ENCODE measurements around the gene PANK4. TPM values are rescaled to one million over a fixed set of nuclear protein-coding genes. Genes with fewer than 3 reads are reported as not detected.

Gene PANK4
- total and polyA plus RNA-seq, 9 of the 15 experiments (the other 6 are each of a cell fraction or from before 2014, with no cell fraction given): 0.93 to 55.6 (median 31.5) TPM

DNA sequence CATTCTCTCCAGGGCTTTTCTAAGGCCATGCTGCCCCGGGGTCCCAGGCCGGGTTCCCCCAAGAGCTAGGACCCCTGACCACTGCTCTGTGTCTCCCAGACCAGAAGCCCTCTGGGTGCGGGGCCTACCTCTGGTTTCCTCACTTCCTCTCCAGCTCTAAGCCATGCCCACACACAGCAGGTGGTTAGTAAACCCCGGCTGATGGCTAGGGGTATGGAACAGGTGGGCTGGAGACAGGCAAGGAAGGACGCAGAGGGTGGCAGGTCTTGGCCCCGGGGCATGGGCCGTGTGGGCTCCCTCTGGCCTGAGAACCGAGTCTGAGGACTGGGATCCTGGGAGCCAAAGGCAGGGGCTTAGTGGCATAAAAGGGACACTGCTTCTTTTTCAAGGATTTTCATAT is 66.2 kb downstream of the PANK4 start:
- H3K9me3 ChIP-seq (replicated peaks; ENCODE audit: control insufficient read depth, insufficient read depth, low read depth, low read length): no peaks in the 10 kb centered on the region
- H3K79me2 ChIP-seq (ENCODE audit: control insufficient read depth, insufficient read depth, low read length): no peaks in the 10 kb centered on the region
- no TSS peak for BruUV-seq (replicated peaks)
- WGBS (ENCODE audit: insufficient coverage, low coverage, missing lambda C conversion rate): 5% methylated on average over 8 of the region's 8 CpGs
- H4K20me1 ChIP-seq (replicated peaks; ENCODE audit: control insufficient read depth, insufficient read depth, low read length): peaks cover 30% of the 10 kb centered on the region
- no peak overlapping the region for H3K4me3 ChIP-seq
- no peak for ATAC-seq
- FAIRE-seq: no peak
- POLR2A ChIA-PET: interaction anchor here (0.6 to 1.5 kb wide), 4 partner anchors 11 to 75 kb away, joined by 3 to 4 read pairs (median 3); no protein-coding TSS in a partner anchor
- H2AFZ ChIP-seq (ENCODE audit: low read depth, low read length): no peak overlapping the region
- TF ChIP-seq SP2 (IDR thresholded peaks at IDR 0.05; ENCODE audit: extremely low read depth, low read depth, low read length, poor library complexity, severe bottlenecking) (no peak), TFAP4 (CRISPR knock-in tag; IDR thresholded peaks at IDR 0.05; ENCODE audit: borderline replicate concordance) (0 out of 2 replicates have a peak, but pooled peaks have one; percentile 4)
- H3K9ac ChIP-seq (ENCODE audit: insufficient read depth in 1 of 2, low read depth in 2 of 2, low read length in 2 of 2): no peak overlapping the region
- DNase-seq (ENCODE audit: extremely low read depth in 1 of 4, low spot score in 3 of 4): no peak
- CTCF ChIA-PET (ENCODE audit: low intra/inter-chr PET ratio): no interaction called here
- H3K4me2 ChIP-seq (ENCODE audit: insufficient read depth, low read length): no peak overlapping the region
- peaks cover 0 to 44% of the 10 kb centered on the region in 2 experiments; a peak in 1 of 5 replicates for H3K4me1 ChIP-seq (replicated peaks in 1 of 2; ENCODE audit: control insufficient read depth in 2 of 2, insufficient read depth in 2 of 2, low read length in 2 of 2)
- intact Hi-C loops (cut with micrococcal nuclease) (no loop called here), in situ Hi-C loops (cut with MboI) (no loop called here)
- peaks cover 20 to 78% of the 10 kb centered on the region in 2 experiments; a peak in 3 of 5 replicates for H3K27me3 ChIP-seq (ENCODE audit: control insufficient read depth in 2 of 2, insufficient read depth in 2 of 2, low read length in 2 of 2)
- H3K36me3 ChIP-seq (ENCODE audit: control insufficient read depth, insufficient read depth, low read length): no peaks in the 10 kb centered on the region
- no peak overlapping the region for H3K27ac ChIP-seq (ENCODE audit: extremely low read depth, low read depth, low read length)
- no peaks in the 10 kb centered on the region for H3K9me1 ChIP-seq (ENCODE audit: control insufficient read depth, insufficient read depth, low read length)

DNA sequence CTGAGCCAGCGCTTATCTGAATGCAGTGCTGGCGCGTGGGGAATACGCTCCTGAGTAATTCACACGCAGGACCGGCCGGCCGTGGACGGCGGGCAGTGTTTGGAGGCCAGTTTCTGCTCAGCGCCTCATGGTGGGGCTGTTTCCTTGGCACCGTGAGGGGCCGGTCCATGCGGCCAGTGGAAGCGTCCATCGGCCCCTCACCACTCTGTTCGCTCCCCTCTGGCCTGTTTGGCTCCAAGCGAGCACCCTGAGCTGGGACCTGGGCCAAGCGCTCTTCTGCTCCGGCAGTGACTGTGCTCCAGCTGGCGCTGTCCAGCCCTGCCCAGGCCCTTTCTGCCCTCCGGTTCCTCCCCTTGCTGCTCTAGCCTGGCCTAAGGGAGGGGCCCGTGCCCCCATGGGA is 66.6 kb downstream of the PANK4 start:
- 10% methylated on average over 23 of the region's 23 CpGs for WGBS (ENCODE audit: insufficient coverage, low coverage, missing lambda C conversion rate)
- no peaks in the 10 kb centered on the region for H3K9me3 ChIP-seq (replicated peaks; ENCODE audit: control insufficient read depth, insufficient read depth, low read depth, low read length)
- H3K27ac ChIP-seq (ENCODE audit: extremely low read depth, low read depth, low read length): no peak overlapping the region
- H3K27me3 ChIP-seq (ENCODE audit: control insufficient read depth in 2 of 2, insufficient read depth in 2 of 2, low read length in 2 of 2): peaks cover 20 to 78% of the 10 kb centered on the region in 2 experiments; a peak in 3 of 5 replicates
- no peaks in the 10 kb centered on the region for H3K36me3 ChIP-seq (ENCODE audit: control insufficient read depth, insufficient read depth, low read length)
- no peak overlapping the region for H3K4me2 ChIP-seq (ENCODE audit: insufficient read depth, low read length)
- DNase-seq (ENCODE audit: extremely low read depth in 1 of 4, low spot score in 3 of 4) (no peak), ATAC-seq (peak; percentile 55), FAIRE-seq (no peak)
- peaks cover 26% of the 10 kb centered on the region for H4K20me1 ChIP-seq (replicated peaks; ENCODE audit: control insufficient read depth, insufficient read depth, low read length)
- intact Hi-C loops (cut with micrococcal nuclease) (no loop called here), in situ Hi-C loops (cut with MboI) (no loop called here)
- H3K4me3 ChIP-seq: no peak overlapping the region
- ChIA-PET CTCF (ENCODE audit: low intra/inter-chr PET ratio) (no interaction called here), POLR2A (interaction anchor here (1.1 kb wide), 1 partner anchor 10 kb away, joined by 3 read pairs; no protein-coding TSS in a partner anchor)
- no TSS peak for BruUV-seq (replicated peaks)
- no peak overlapping the region for H3K9ac ChIP-seq (ENCODE audit: insufficient read depth in 1 of 2, low read depth in 2 of 2, low read length in 2 of 2)
- H2AFZ ChIP-seq (ENCODE audit: low read depth, low read length): no peak overlapping the region
- no peaks in the 10 kb centered on the region for H3K79me2 ChIP-seq (ENCODE audit: control insufficient read depth, insufficient read depth, low read length)
- no peaks in the 10 kb centered on the region for H3K9me1 ChIP-seq (ENCODE audit: control insufficient read depth, insufficient read depth, low read length)
- peaks cover 0 to 47% of the 10 kb centered on the region in 2 experiments; a peak in 1 of 5 replicates for H3K4me1 ChIP-seq (replicated peaks in 1 of 2; ENCODE audit: control insufficient read depth in 2 of 2, insufficient read depth in 2 of 2, low read length in 2 of 2)
- no peak for TF ChIP-seq ETS2 (tag; IDR thresholded peaks at IDR 0.05; ENCODE audit: borderline replicate concordance, poor library complexity, severe bottlenecking)
- TF ChIP-seq, protein P1, sequence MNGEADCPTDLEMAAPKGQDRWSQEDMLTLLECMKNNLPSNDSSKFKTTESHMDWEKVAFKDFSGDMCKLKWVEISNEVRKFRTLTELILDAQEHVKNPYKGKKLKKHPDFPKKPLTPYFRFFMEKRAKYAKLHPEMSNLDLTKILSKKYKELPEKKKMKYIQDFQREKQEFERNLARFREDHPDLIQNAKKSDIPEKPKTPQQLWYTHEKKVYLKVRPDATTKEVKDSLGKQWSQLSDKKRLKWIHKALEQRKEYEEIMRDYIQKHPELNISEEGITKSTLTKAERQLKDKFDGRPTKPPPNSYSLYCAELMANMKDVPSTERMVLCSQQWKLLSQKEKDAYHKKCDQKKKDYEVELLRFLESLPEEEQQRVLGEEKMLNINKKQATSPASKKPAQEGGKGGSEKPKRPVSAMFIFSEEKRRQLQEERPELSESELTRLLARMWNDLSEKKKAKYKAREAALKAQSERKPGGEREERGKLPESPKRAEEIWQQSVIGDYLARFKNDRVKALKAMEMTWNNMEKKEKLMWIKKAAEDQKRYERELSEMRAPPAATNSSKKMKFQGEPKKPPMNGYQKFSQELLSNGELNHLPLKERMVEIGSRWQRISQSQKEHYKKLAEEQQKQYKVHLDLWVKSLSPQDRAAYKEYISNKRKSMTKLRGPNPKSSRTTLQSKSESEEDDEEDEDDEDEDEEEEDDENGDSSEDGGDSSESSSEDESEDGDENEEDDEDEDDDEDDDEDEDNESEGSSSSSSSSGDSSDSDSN (IDR thresholded peaks at IDR 0.05; ENCODE audit: borderline replicate concordance in 1 of 2, low read depth in 2 of 2, low read length in 2 of 2): 0 out of 4 replicates have a peak, but pooled peaks of 1 of the 2 experiments have one; percentile 48
- TF ChIP-seq HEY1 (CRISPR knock-in tag; IDR thresholded peaks at IDR 0.05; ENCODE audit: borderline replicate concordance): no peak
- TF ChIP-seq, protein P2, sequence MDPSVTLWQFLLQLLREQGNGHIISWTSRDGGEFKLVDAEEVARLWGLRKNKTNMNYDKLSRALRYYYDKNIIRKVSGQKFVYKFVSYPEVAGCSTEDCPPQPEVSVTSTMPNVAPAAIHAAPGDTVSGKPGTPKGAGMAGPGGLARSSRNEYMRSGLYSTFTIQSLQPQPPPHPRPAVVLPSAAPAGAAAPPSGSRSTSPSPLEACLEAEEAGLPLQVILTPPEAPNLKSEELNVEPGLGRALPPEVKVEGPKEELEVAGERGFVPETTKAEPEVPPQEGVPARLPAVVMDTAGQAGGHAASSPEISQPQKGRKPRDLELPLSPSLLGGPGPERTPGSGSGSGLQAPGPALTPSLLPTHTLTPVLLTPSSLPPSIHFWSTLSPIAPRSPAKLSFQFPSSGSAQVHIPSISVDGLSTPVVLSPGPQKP (CRISPR knock-in tag; IDR thresholded peaks at IDR 0.05): no peak
- TF ChIP-seq, protein P3, sequence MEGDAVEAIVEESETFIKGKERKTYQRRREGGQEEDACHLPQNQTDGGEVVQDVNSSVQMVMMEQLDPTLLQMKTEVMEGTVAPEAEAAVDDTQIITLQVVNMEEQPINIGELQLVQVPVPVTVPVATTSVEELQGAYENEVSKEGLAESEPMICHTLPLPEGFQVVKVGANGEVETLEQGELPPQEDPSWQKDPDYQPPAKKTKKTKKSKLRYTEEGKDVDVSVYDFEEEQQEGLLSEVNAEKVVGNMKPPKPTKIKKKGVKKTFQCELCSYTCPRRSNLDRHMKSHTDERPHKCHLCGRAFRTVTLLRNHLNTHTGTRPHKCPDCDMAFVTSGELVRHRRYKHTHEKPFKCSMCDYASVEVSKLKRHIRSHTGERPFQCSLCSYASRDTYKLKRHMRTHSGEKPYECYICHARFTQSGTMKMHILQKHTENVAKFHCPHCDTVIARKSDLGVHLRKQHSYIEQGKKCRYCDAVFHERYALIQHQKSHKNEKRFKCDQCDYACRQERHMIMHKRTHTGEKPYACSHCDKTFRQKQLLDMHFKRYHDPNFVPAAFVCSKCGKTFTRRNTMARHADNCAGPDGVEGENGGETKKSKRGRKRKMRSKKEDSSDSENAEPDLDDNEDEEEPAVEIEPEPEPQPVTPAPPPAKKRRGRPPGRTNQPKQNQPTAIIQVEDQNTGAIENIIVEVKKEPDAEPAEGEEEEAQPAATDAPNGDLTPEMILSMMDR (IDR thresholded peaks at IDR 0.05 in 2 of 3, conservative IDR thresholded peaks at IDR 0.05 in 1 of 3; ENCODE audit: insufficient read depth in 2 of 3, low read depth in 1 of 3, low read length in 3 of 3): peak; percentile 22 to 40 (median 36); a peak in 4 of 6 replicates
